Activated T-cell treated with anti-CD3 and anti-CD28 coated beads for 24 hours (primary cell): Measurements from ENCODE around the gene PLXNC1.

ENCODE experiments used
- DNase-seq: peaks from one replicate; pipeline ENCODE4 v3.0.0-alpha.2; 2020; ENCODE audit warnings: low read depth

The PLXNC1 gene

DNA sequence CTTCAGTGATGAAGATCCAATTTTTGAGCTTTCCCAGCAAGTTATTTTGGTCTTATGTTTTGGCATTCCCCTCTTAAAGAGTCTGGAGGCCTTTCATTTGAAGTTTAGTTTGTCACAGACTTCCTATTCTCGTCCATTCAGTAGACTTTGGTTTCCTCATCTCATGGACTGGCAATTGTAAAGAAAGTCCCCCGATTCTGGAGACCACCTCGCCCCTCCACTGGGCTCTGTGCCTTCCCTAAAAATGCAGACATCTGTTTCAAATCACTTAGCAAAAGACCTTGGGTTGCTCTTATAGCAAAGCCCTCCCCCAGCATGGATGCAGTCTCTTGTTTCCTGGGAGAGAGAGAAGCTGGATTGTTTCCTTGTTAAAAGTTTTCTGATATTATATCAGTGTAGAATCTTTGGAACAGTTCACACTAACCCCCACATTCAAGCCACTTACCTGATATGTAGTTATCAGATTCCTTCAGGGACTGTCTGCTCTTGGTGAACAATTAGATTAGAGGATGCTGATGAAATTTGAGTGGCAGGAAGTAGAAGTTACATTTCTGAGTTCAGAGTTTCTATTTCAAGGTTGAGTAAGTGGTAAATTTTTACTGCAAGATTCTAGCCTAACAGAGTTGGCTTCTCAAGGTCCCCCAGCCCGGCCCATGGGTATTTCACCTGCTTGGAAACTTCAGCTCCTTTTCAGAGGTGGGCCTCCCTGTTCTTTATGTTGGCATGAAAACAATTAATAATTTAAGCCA lies 56.3 kb downstream of the PLXNC1 start:
- DNase-seq: no peak

DNA sequence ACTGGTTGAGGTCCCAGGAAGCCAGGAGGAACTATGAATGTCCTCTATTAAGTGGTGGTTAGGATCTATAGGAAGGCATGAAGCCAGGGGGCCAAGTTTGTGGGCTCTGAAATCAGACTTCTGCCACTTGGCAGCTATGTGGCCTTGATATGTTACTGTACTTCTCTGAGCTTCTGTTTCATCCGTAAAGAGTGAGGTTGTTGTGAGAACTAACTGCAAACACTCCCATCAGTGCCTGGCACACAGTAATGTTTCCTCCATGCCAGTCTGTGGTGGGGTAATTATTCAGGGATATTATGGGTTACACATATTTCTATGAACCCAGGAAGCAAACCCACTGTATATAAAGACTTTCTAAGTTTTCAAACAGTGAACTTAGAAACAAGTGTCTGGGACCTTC lies 57.4 kb downstream of the PLXNC1 start:
- no peak for DNase-seq

DNA sequence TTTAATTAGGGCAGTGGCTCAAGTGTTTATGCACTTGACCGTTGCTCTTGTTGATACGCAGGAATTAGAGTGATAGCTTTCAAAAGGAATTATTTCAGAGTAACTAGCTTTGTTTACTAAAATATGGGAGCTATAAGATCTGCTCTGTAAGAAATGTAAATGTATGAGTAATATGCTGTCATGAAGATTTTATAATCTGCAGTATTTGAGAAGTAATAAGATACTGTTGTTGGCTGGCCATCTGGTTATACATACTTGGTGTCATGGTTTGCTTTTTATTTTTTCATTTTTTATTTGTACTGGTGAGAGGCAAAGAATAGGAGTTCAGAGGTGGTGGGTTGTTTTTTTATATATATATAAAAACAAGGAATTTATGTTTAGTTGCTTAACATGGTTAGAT lies 58.5 kb downstream of the PLXNC1 start:
- no peak for DNase-seq

DNA sequence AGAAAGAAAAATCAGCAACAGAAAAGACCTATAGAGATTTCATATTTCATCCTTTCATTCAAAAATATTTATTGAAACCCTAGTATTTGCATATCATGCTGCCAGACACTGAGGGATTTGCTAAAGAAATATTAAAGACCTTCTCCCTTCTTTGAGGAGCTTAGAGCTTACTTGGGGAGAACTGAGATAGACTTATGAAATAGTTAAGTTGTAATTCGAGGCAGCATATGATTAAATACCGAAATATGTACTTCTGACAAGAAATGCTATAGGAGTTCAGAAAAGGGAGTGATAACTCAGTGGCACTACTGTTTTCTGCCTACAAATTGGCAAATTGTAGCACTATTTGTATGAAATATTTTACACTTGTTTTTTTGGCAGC lies 59.1 kb downstream of the PLXNC1 start:
- no peak for DNase-seq

DNA sequence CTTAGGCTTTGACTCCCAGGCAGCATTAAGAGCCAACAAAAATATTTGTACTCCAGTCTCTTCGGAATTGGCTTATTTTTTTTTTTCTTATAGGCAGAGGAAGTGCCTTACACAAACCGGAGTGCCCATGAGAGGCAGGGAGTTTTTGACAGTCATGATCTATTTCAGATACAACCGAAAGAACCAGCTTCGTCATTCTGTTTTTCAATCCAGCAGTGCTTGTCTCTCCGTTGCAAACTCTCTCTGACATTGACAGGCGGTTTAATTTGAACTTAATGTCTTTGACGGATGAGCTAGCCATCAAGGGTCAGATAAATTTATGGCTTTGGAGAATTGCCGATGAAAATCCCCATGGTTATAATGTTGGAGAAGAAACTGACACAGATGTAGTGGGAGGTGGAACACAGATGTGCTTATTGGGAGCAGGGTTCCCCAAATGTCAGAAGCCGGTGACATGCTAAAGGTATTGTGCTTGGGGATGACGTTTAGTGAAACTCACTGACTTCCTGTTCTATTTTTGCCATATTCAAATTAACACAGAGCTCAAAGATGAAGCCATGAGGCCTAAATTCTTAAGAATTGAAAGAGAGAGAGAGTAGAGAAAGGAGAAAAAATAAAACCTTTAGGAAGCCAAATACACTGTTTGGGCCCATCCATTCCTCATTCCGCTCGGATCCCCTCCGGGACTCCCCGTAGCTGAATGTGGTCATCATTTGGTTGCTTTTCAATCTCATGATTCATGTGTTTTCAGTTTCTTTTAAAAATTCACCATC lies 59.7 kb downstream of the PLXNC1 start:
- DNase-seq: peak; percentile 31

DNA sequence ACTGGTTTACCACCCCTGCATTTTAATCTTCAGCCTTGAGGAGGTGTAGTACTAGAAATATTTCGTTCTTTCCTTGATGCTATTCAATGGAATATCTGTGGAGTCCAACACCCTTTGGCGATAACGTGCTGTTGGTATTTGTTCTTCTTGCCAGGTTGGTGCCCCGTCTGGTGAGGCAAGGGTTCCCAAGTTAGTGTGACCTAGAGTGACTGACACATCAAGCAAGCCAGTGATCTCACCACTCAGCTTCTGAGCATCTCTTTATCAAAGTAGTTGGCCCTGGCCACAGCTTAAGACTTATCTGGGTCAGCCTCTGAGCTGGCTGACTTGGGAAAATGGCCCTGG lies 60.2 kb downstream of the PLXNC1 start:
- peak; percentile 7 for DNase-seq

DNA sequence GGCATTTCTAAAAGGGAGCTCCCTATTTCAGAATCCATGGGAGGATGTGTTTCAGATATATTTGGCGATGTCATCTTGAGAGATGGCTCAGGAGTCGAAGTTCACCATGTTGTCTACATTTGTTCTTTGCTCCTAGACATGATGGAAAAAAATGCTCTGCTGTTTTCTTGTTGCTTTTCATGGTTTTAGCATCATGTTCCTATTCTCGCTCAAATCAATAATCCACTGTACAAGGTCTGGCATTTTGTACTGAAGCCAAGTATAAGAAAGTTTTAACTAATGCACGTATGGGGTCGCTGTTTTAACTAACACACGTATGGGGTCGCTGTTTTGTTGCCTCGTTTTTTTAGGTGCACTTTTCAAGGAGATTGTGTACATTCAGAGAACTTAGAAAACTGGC lies 60.9 kb downstream of the PLXNC1 start:
- no peak for DNase-seq

DNA sequence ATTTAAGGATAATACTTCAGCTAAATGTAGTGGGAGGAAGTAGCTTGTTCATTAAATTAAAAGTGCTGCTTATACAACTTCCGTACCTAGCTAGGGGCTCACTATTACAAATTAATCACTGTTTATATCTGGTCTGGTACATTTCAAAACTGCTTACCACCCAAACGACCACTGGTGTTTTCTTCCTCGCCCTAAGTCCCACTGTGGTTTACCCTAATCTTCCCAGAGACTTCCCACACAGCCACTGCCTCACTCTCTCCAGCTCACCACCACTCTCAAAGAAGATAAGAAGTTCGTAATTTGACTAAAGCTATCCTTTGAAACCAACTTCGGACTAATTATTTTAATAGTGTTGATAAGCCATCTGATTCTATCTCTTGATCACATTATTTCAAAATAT lies 62.6 kb downstream of the PLXNC1 start:
- no peak for DNase-seq

DNA sequence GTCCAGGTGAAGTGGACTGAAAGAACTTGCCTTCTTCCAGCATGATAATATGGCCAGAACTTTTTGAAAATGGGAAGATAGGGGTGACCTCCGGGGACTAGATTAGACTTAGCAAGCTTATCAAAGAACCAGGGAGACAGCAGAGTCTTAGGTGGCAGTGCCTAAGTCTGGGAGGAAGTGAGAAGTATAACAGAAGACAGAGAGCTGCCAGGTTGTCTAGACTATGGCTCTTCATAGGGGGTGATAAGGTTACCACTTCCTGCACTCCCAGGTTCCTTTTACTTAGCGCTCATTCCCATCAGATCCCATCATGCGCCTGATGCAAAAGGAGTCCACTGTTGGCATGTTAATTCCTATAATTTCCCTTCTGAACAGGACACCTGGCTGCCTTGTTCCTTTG lies 69.9 kb downstream of the PLXNC1 start:
- no peak for DNase-seq

DNA sequence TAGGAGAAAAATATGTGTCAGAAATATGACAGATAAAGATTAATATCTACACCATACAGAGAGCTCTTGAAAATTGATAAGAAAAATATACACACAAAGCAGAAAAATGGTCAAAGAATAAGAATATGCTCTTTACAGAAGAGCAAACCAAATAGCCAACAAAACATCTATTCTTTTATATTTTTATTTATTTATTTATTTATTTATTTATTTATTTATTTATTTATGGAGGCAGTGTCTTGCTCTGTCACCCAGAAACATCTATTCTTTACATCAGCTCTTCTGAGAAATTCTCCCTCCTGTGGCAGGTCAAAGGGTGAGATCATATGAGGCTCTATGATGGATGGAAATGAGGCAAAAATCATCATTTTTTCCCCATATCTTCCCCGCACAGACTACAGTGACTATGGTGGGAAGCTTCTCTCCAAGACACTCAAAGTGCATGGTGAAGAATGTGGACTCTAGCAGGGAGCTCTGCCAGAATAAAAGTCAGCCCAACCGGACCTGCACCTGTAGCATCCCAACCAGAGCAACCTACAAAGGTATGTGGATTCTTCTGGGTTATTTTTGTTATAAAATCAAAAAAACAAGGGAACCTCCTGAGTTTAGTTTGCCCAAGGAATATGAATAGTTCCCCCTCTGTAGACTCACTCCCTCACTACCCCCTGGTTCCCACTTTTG lies 71.4 kb downstream of the PLXNC1 start:
- no peak for DNase-seq

DNA sequence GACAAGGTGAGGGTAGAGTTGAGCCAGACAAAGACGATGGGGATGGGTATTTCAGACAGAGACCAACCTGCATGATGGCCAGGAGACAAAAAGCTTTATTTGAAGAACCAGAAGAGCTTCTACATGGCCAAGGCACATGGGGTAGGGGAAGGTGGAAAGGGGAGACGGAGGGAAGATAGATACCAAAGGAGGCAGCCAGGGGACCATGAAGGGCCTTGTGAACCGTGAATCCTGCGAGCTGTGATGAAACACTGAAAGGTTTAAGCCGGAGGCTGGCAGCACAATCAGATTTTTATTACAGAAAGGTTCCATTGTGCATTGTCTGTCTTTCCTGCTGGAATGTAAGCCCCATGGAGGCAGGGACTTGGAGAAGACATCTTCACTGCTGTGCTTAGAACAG lies 72.4 kb downstream of the PLXNC1 start:
- DNase-seq: no peak

DNA sequence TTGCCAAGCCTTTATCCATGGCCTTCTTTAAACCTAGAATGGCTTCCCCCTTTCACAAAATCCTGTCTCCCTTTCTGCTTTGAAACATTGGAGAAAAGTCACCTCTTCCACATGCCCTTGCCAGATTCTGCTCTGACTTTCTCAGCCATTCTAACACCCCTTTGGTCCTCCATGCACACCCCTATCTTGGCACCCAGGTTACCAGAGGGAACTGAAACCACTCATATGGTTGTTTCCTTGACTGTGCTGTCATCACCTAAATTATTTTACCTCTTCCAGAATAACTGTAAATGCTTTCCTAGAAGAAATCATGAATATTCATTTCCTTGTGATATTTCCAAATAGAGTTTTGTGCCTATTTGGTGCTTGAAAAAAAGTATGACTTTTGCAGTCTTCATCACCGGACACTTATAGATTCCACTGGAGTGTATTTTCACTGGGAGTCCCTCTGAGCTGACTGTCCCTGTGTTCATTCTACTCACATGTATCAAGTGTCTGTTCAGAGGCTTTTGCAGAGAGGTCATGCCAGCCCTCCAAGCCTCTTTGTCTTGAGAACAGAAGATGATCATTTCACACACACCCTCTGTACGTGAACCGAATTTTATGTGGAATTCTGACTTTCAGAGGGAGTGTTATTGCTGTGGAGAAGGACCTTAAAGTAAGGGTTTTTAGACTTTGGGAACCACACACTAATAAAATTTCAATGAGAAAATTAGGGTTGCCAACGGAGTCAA lies 74.1 kb downstream of the PLXNC1 start:
- DNase-seq: no peak

DNA sequence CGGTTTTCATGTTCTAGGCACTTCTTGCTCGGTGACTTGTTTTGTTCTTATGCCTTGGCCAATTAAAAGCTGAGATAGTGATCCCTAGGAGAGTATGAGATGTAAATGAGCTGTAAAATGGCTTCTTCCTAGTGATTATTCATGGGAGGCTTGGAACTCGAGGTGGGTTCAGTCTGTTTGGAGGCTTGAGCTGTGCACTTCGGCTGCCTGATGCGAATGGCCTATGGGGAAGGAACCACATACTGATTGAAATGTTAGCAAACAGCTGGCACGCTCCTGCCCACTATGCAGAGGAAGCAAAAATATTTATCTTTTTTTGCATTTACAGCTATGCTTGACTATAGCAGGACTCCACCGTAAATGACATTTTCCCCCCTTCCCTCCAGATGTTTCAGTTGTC lies 75.5 kb downstream of the PLXNC1 start:
- no peak for DNase-seq

DNA sequence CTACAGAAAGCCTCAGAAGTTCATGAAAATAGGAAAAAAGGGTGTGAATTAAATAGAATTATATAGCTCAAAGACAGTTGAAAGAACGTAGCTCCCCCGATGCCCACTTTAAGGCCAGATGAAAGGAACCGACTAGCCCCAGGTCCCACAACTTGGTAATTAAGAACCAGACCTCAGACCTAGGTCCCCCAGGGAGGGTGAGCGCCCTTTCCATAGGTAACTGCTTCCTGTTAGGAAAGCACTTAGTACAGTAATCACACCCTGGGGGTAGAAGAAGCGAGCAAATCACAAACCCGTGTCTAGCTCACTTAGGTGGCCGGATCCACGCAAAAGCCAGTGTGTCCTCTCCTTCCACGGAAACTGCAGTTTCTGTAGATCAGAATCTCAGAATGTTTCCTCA lies 77.1 kb downstream of the PLXNC1 start:
- no peak for DNase-seq

DNA sequence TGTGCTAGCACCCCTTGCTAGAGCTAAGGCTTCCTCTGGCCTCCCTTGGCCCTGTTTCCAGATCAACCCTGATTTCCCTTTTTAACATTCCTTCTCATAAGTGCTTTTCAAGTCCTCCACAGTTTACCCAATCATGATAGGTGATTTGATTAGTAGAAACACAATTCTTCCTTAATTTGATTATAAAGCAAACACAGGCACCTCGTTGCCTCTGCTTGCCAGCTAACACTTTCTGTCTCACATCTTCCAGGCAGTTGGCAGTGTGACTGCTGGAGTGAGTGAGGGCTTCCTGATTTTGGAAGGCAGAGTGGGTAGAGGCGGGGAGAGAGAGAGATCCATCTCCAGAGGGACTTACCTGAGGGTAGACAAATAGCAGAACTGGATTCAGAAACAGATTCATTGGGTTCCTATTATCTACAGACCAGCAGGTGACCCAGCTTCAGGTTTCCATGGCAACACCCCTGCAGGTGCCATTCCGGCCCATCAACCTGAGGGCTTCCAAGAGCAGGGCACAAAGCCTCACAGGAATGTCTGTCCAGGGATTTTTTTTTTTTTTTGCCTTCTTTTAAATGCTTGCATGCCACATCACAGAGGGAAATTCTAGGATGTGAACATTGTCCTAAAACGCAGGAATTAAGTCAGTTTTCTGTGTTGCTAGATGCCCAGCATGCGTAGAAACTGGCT lies 77.7 kb downstream of the PLXNC1 start:
- DNase-seq: no peak

DNA sequence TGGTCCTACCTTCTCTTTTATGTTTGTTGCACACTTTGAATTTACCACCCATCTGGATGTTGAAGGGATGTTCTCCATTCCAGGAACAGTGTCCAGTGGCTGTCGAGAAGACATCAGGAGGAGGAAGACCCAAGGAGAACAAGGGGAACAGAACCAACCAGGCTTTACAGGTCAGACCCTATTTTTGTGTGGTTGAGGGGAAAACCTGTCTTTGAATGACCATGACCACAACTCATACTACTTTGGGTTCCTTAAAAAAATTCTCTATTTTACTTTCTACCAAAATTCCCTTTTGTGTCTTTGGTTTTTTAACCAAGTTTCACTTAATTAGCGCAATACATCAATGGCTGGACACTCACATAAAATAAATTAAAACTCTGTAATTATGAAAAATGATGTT lies 78.7 kb downstream of the PLXNC1 start:
- DNase-seq: no peak

DNA sequence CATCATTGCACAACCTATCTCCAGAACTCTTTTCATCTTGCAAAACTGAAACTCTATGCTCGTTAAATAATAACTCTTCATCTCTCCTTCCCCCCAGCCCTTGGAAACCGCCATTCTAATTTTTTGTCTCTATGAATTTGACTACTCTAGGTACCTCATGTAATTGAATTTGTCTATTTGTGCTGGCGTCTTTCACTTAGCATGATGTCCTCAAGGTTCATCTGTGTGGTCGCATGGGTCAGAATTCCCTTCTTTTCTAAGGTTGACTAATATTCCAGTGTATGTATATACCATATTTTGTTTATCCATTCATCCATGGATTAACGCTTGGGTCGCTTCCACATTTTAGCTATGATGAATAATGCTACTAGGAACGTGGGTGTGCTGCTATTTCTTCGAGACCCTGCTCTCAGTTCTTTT lies 80.1 kb downstream of the PLXNC1 start:
- no peak for DNase-seq

DNA sequence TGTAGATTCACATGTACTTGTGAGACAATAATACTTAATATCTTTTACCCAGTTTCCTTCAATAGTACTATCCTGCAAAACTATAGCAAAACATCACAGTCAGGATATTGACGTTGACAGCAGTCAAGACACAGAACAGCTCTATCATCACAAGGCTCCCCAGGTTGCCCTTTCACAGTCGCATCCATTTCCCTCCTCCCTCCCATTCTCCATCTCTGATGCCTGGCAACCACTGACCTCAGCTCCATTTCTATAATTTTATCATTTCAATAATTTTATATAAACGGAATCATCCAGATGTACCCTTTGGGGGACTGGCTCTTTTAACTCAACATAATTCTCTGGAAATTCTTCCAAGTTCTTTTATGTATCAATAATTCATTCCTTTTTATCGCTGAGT lies 81.5 kb downstream of the PLXNC1 start:
- DNase-seq: no peak

DNA sequence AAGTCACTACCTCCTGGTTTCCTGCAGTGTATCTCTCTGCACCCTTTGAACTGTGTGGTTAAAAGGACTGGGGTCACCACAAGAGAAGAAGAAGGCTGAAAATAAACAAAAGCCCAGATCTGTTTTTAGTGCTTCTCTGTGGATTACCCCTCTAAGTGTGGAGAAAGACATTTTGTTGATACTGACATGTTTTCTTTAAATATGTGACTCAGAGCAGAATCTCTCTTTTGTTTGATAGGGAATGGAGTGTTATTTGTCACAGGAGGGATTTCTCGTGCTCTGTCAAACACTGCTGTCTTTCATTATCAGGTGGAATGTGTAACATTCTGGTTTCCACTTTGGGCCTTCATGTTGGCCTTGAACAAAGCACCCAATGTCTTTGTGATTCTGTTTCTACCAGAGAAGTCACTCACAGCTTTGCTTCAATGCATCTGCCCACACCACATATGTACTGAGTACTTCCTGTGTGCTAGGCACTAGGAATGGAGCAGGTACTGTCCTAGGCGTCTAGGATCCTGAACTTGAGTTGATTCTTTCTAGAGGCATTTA lies 82.1 kb downstream of the PLXNC1 start:
- DNase-seq: no peak

DNA sequence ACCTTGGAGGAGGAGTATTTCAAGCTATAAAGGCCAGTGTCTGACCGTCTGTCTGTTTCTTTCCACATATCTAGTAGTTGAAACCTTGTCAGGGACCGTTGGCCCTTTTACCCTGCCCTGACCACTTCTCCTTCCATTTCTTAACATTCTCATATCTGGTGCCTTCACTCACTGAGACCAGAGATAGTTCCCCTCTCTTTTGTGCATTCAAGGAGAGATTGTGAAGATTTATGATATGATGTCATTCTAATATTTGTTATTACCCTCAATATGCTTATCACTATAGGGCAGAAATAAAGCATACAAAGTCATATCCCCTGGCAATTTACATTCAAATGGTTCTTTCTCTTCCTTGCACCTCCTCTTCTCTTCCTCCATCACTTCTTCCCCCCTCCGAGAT lies 83.3 kb downstream of the PLXNC1 start:
- no peak for DNase-seq

DNA sequence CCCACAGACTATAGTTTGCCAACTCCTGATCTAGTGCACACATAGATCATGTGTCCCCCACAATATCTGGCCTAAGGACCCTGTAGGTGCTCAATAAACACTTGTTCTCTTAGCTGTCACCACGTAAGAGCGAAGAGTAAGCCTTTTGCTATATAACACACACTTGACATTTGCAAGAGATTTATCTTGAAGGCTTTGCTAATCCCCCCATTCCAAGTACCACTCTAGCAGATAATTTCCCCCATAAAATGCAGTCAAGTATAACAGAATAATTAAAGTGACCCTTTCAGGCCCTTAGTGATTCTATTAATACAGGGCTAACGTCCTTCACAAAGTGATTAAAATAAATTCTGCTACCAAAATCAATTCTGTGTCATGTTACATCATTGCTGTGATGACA lies 87.5 kb downstream of the PLXNC1 start:
- no peak for DNase-seq
